WI38 (cell line): ENCODE results near the gene VSTM2B.

ENCODE experiments used
- H3K4me3 ChIP-seq: 2 replicates; pipeline ENCODE4 v1.5.1; 2011; ENCODE audit warnings: low read depth, mild to moderate bottlenecking, control low read depth, low read length
- CTCF ChIP-seq: IDR thresholded peaks from 2 replicates; pipeline ENCODE4 v1.5.1; 2012; ENCODE audit warnings: low read depth, mild to moderate bottlenecking, control low read depth, low read length

The VSTM2B gene

GRCh38 chr19:29593869-29594268 is 68.1 kb downstream of the VSTM2B start:
- TF ChIP-seq CTCF, result no peak
- no peak overlapping the region for H3K4me3 ChIP-seq

- no peak for TF ChIP-seq CTCF
- no peak overlapping the region for H3K4me3 ChIP-seq
These were observed 70.4 kb downstream of the VSTM2B start for GRCh38 chr19:29596080-29596727.

- H3K4me3 ChIP-seq, result no peak overlapping the region
- TF ChIP-seq CTCF, result no peak
These were observed 71.2 kb downstream of the VSTM2B start for GRCh38 chr19:29596885-29597525.

- TF ChIP-seq CTCF, result no peak
- no peak overlapping the region for H3K4me3 ChIP-seq
These were observed 72.2 kb downstream of the VSTM2B start for GRCh38 chr19:29598036-29598435.

- no peak for TF ChIP-seq CTCF
- H3K4me3 ChIP-seq, result no peak overlapping the region
These were observed 72.7 kb downstream of the VSTM2B start for GRCh38 chr19:29598496-29598895.

- TF ChIP-seq CTCF, result no peak
- no peak overlapping the region for H3K4me3 ChIP-seq
These were observed 77.5 kb downstream of the VSTM2B start for GRCh38 chr19:29603308-29603707.

- H3K4me3 ChIP-seq, result peak within 1 kb of the TSS; percentile 99
- TF ChIP-seq CTCF, result no peak
These were observed 80.0 kb downstream of the VSTM2B start, which contains the start of gene POP4 for GRCh38 chr19:29605653-29606419. Gene POP4, plus strand, starts transcription at chr19:29606283. Its CDS starts 36 bp downstream, at chr19:29606319.
